Pancreas (tissue), 10 donors: Measurements from ENCODE around the gene NUP210. TPM values are rescaled to one million over a fixed set of nuclear protein-coding genes. Genes with fewer than 3 reads are reported as not detected.

Experiments used
- ATAC-seq, 4 donors: fragments of 200-7000 bp; cut with Tn5 transposase; one replicate each; pipeline versions ENCODE4 v1.8.0 to v1.9.1; 2020; ENCODE audit warnings: mild to moderate bottlenecking in 4 of 4, moderate library complexity in 4 of 4
- DNase-seq, 6 donors: peaks; one replicate each; pipeline ENCODE4 v3.0.0-alpha.2; 2020
- FAIRE-seq: peaks from 2 replicates; lab custom pipeline; 2012; peaks lifted over from hg19 to GRCh38; lab: Jason Lieb, UNC
- H3K27ac ChIP-seq, 4 donors: fragments of 200-600 bp; sonication (generic); 1 replicate in 3 of 4; 2 replicates in 1 of 4; pipeline versions ENCODE4 v1.5.0 to v1.8.0; 2020
- H3K27me3 ChIP-seq, 4 donors: fragments of 200-600 bp; one replicate each; pipeline ENCODE4 v1.8.0; 2021
- H3K36me3 ChIP-seq, 3 donors: fragments of 200-600 bp; sonication (generic) in 1 of 3; one replicate each; pipeline versions ENCODE4 v1.5.0 to v1.8.0; 2020 to 2021
- H3K4me1 ChIP-seq, 3 donors: fragments of 200-600 bp; one replicate each; pipeline ENCODE4 v1.8.0; 2021
- H3K4me3 ChIP-seq, 4 donors: fragments of 200-600 bp; sonication (generic) in 2 of 4; one replicate each; pipeline versions ENCODE4 v1.5.0 to v1.8.0; 2020 to 2021
- H3K9me3 ChIP-seq, 4 donors: fragments of 200-600 bp; one replicate each; pipeline ENCODE4 v1.8.0; 2021
- CTCF ChIP-seq, 4 donors: fragments of 200-600 bp; sonication (generic) in 3 of 4; IDR thresholded peaks; one replicate each; pipeline versions ENCODE4 v1.5.0 to v1.8.0; 2021; ENCODE audit warnings: antibody characterized with exemption in 4 of 4
- WGBS, 2 donors: extraction: QIAGEN DNeasy Blood & Tissue Kit; methylation state at CpG; one replicate each; pipeline ENCODE4 v1.1.7; 2013; 5-methylcytosine and 5-hydroxymethylcytosine counted together
- intact Hi-C, 3 donors: fragments of 100-400 bp; cut with DNase I; formaldehyde crosslinking; loops; one replicate each; pipeline versions ENCODE4 v1.11.1 to v1.14.2; 2022
- polyA plus RNA-seq, 2 donors: library from polyadenylated mRNA; stranded (reverse); fragments of 200-250 nt; gene quantifications; one replicate each; pipeline ENCODE4 v1.2.3, GENCODE V29; 2013
- total RNA-seq, 6 donors: library from RNA; stranded (reverse); fragmentation: NEBNext Ultra II Directional in 4 of 6; extraction: Animal tissue kit (Norgen Biotek cat#: 25700) in 4 of 6; gene quantifications; one replicate each; pipeline versions ENCODE4 v1.2.1 to v1.2.4, GENCODE V29; 2021 to 2023
- donor health status: healthy with polysubstance abuse.
- donor health status: DM: no; HTN: no; CAD: no; lungs with moderate emphysema.
- donor health status: DM: no; HTN: no; CAD: no.
- donor health status: control.
- donor health status: control.
- donor health status: Bipolar disorder and iron deficiency.
- donor health status: DM: yes; HTN: yes; CAD: no.
- donor health status: DM: no; HTN: no; CAD: no.
- donor health status: DM: no; HTN: no; CAD: no.
- donor health status: DM: yes; HTN: yes; CAD: no.

NUP210 gene
- total and polyA plus RNA-seq, 8 donors = 7.6 to 12.5 (median 9.8) TPM

- TF ChIP-seq CTCF (IDR thresholded peaks at IDR 0.05) = no peak
- no peak for FAIRE-seq
- Histone ChIP-seq H3K27me3 (no peaks in the 10 kb centered on the region), H3K4me1 (no peaks in the 10 kb centered on the region), H3K4me3 (no peak overlapping the region), H3K9me3 (no peaks in the 10 kb centered on the region), H3K36me3 (no peaks in the 10 kb centered on the region), H3K27ac (no peak overlapping the region)
- intact Hi-C loops = no loop called here
- ATAC-seq = no peak
- WGBS, 2 donors = 82 to 92% methylated on average over 4 of the region's 4 CpGs
- no peak for DNase-seq
Observed at GRCh38 chr3:13424865-13425617, 4.9 kb upstream of the NUP210 start.

- no peak for FAIRE-seq
- 39 to 52% methylated on average over 3 of the region's 3 CpGs for WGBS, 2 donors
Observed at GRCh38 chr3:13424141-13424844, 4.2 kb upstream of the NUP210 start.

GRCh38 chr3:13420831-13421765, 976 bp upstream of the NUP210 start:
- peak in 2 of 4 donors; percentile 25 to 48 for ATAC-seq
- no peak for DNase-seq
- intact Hi-C loops = no loop called here
- TF ChIP-seq CTCF (IDR thresholded peaks at IDR 0.05) = no peak
- no peaks in the 10 kb centered on the region for H3K36me3 ChIP-seq
- WGBS, 2 donors = 73 to 76% methylated on average over 27 of the region's 27 CpGs
- peak overlapping the region; percentile 24 to 77 (median 62) for H3K4me3 ChIP-seq
- peaks cover 0 to 4% (median 0%) of the 10 kb centered on the region in 3 donors for H3K4me1 ChIP-seq
- H3K9me3 ChIP-seq = no peaks in the 10 kb centered on the region
- FAIRE-seq = no peak
- H3K27me3 ChIP-seq = no peaks in the 10 kb centered on the region
- peak overlapping the region in 1 of 4 donors; percentile 52 for H3K27ac ChIP-seq

More at GRCh38 chr3:13424141-13424844, 4.2 kb upstream of the NUP210 start:
- Histone ChIP-seq H3K36me3 (no peaks in the 10 kb centered on the region), H3K4me3 (no peak overlapping the region), H3K27ac (no peak overlapping the region), H3K4me1 (no peaks in the 10 kb centered on the region), H3K27me3 (no peaks in the 10 kb centered on the region), H3K9me3 (no peaks in the 10 kb centered on the region)
- DNase-seq (no peak), ATAC-seq (no peak)
- intact Hi-C loops = no loop called here
- no peak for TF ChIP-seq CTCF (IDR thresholded peaks at IDR 0.05)

- Histone ChIP-seq H3K36me3 (no peaks in the 10 kb centered on the region), H3K4me1 (peaks cover 0 to 4% (median 0%) of the 10 kb centered on the region in 3 donors), H3K27me3 (no peaks in the 10 kb centered on the region), H3K9me3 (no peaks in the 10 kb centered on the region), H3K4me3 (peak overlapping the region; percentile 22 to 77 (median 62)), H3K27ac (peak overlapping the region in 3 of 4 donors; percentile 16 to 52 (median 42))
- intact Hi-C loops = no loop called here
- FAIRE-seq (no peak), ATAC-seq (peak; percentile 72 to 86 (median 76)), DNase-seq (peak; percentile 42 to 85 (median 62))
- no peak for TF ChIP-seq CTCF (IDR thresholded peaks at IDR 0.05)
- 0% methylated on average over 35 to 64 of the region's 64 CpGs for WGBS, 2 donors
Observed at GRCh38 chr3:13419505-13420044, 547 bp downstream of the NUP210 start.
